GM18868 (cell line): ENCODE data around the gene REPS1.

Source experiments
- ATAC-seq: cut with Tn5 transposase; IDR thresholded peaks from one replicate; pipeline ENCODE4 v1.9.1; 2021; ENCODE audit warnings: mild to moderate bottlenecking, moderate library complexity; ENCODE audit not compliant: unreplicated experiment

Gene REPS1

DNA sequence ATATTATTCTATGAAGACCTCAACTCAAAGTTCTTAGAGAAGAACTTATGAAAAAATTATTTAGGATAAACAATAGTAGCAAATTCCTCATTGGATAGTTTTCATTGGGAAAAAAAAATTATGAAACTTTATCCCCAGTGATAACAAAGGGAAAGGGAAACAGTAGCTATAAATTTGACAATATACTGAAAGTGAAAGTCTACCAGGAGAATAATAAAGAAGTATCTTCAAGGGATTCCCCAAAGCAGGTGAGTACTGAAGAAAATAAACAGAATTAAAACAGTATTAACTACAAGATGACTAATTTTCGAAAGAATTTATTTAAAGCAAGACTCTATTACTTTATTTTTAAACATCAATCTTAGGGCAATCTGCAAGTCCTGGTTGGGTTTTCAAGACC is 56.4 kb downstream of the REPS1 start:
- peak; percentile 76 for ATAC-seq

- ATAC-seq = no peak
These were observed 61.5 kb downstream of the REPS1 start for GRCh38 chr6:138926579-138926978.

GRCh38 chr6:138925806-138926205 is 62.2 kb downstream of the REPS1 start:
- no peak for ATAC-seq

GRCh38 chr6:138923561-138923960 is 64.5 kb downstream of the REPS1 start:
- no peak for ATAC-seq

DNA sequence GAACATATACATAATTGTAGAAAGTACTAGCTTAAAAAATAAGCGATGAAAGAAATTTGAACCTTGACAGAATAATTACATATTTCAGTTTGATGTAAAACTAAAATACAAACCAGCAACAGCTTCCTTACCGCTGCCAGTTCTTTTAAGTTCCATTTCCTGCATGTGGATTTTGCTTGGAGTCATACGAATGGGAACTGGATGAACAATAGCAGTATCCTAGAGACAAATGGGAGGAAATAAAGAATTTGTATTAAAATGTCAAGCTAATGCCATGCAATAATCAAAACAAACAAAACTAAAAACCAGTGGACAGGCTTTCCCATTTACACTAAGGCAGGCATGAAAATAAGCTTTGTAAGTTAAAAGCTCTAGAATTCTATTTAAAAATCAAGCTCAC is 67.1 kb downstream of the REPS1 start:
- no peak for ATAC-seq

- no peak for ATAC-seq
These were observed 73.4 kb downstream of the REPS1 start for GRCh38 chr6:138914701-138915100.

- ATAC-seq = peak; percentile 76
These were observed 75.7 kb downstream of the REPS1 start for GRCh38 chr6:138912308-138912707.

DNA sequence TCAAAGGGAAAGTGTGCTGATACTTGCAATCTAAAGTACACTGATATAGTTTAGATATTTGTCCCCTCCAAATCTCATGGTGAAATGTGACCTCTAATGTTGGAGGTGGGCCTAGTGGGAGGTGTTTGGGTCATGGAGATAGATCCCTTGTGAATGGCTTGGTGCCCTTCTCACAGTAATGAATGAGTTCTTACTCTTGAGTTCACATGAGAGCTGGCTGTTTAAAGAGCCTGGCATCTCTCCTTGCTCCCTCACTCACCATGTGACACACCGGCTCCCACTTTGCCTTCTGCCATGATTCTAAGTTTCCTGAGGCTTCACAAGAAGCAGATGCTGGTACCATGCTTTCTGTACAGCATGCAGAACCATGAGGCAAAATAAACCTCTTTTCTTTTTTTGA is 78.1 kb downstream of the REPS1 start:
- no peak for ATAC-seq

- no peak for ATAC-seq
These were observed 78.5 kb downstream of the REPS1 start for GRCh38 chr6:138909511-138909910.

DNA sequence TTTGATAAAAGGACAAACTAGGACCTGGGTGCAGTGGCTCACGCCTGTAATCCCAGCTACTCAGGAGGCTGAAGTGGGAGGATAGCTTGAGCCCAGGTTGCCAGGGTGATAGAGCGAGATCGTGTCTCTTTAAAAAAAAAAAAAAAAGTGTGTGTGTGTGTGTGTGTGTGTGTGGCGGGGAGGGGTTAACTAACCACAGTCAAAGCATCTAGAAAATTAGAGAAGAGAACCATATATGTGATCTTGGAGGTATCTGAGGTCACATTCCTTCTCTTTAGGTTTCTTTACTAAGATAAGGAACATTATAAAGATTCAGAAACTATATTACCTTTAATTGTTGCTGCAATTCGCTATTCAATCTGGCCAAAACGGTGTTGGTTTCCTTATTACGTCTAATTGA is 80.9 kb downstream of the REPS1 start:
- ATAC-seq = no peak

GRCh38 chr6:138897031-138897430 is 91.0 kb downstream of the REPS1 start:
- no peak for ATAC-seq

DNA sequence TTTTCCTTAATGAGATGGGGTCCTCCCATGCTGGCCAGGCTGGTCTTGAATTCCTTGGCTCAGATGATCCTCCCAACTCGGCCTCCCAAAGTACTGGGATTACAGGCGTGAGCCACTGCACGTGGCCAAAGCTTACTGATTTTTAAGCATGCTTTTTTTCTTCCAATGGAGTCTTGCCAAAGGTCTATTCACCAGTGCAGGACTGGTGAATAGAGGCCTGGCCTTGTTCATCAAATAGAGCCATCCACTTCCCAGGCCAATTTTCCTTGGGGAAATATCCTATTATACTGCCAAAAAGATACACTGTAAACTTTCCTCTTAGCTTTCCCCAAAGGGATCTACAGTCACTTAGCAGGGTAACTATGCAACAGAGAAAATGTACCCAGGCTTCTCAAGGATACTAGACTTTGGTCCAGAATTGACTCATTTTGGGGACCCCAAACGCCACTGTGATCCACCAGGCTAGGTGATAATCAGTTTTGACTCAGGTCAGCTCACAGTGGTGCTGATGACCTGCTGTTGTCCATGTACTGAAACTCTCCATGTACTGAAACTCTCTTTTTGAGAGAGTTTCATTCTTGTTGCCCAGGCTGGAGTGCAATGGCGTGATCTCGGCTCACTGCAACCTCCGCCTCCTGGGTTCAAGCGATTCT is 91.8 kb downstream of the REPS1 start:
- ATAC-seq = no peak

DNA sequence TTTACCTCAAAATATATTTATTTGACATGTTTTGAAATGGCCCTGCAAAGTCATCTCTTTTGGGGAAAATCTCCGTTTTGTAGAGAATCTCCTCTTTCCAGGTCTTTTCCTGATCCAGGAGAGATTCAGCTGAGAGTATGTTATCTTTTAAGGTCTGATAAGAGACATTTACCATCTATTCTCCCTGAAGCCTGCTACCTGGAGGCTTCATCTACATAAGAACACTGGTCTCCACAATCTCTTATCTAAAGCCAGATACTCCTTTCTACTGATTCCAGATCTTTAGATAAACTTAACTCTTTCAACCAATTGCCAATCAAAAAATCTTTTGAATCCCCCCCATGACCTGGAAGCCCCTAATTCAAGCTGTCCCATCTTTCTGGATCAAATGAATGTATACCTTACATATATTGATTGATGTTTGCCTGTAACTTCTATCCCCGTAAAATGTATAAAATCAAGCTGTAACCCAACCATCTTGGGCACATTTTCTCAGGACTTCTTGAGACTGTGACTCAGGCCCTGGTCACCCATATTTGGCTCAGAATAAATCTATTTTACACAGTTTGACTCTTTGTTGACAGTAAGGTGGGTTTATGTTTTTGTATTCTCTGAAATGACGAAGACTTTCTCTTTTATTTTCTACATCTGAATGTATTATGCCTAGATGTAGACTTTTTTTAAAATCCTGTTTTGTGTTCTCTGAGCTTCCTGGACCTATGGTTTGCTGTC is 96.6 kb downstream of the REPS1 start:
- ATAC-seq = no peak

- ATAC-seq = no peak
These were observed 102.8 kb downstream of the REPS1 start for GRCh38 chr6:138885156-138885819.

GRCh38 chr6:138882369-138883017 is 105.6 kb downstream of the REPS1 start:
- ATAC-seq = peak; percentile 85

DNA sequence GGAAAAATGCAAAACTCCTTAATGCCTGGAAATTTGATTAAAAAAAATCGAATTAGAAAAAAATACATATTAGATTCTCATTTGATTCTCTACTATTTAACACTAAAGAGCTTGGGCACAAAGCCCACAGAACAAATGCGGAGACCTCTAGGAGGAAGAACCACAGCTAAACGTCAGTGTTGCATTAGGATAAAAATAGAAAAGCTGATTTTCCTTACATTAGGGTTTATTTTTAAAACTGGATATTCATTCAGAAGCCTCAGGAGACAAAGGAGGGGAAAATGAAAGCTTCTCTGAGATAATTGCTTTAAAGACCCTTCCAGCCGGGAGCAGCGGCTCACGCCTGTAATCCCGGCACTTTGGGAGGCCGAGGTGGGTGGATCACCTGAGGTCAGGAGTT is 114.9 kb downstream of the REPS1 start:
- no peak for ATAC-seq

- no peak for ATAC-seq
These were observed 118.7 kb downstream of the REPS1 start for GRCh38 chr6:138869398-138869797.

- no peak for ATAC-seq
These were observed 119.9 kb downstream of the REPS1 start for GRCh38 chr6:138868181-138868580.

DNA sequence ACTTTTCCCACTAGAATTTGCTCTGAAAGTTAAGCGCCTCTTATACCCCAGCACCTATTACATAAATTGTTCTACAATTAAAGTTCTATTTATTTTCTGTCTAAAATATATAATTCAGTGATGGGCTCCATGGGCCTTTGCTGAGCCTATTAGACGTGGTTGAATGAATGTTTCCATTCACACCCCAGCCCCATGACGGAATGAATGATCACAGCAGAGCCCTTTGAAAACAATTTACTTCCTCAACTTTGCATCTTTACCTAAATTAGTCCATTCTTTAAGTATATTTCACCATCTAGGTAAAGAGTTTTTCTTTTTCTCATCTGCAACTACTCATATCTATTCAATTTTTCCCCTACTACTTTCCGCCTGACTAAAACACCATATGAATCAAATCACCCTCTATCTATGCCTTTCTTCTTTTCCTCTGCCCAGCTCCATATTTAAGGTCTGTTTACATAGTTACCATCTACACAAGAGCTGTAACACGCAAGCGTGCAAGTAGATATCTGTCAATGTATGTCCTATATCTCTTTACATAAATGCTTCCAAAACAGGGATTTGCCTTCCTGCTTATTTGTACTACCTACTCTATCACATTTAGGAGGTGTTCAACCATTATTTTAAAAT is 122.5 kb downstream of the REPS1 start:
- no peak for ATAC-seq

GRCh38 chr6:138864343-138864890 is 123.6 kb downstream of the REPS1 start:
- no peak for ATAC-seq

GRCh38 chr6:138863321-138863720 is 124.7 kb downstream of the REPS1 start:
- no peak for ATAC-seq
